HepG2 (cell line): Measurements from ENCODE around the gene PARD3. TPM values are rescaled to one million over a fixed set of nuclear protein-coding genes. Genes with fewer than 3 reads are reported as not detected.

ENCODE experiments used
- BRCA1 ChIP-seq: sonication (generic); formaldehyde crosslinking; IDR thresholded peaks from 2 replicates; pipeline ENCODE4 v1.4.0; 2020; ENCODE audit warnings: missing genetic modification reagents
- DPF2 ChIP-seq: sonication (generic); formaldehyde crosslinking; IDR thresholded peaks from 2 replicates; pipeline ENCODE4 v1.4.0; 2020; ENCODE audit warnings: mild to moderate bottlenecking, low read depth, missing genetic modification reagents, borderline replicate concordance
- HMG20A ChIP-seq: IDR thresholded peaks from 2 replicates; pipeline ENCODE4 v1.6.1; 2016; ENCODE audit warnings: borderline replicate concordance
- MAZ ChIP-seq, 2 experiments: sonication (generic) in 1 of 2; formaldehyde crosslinking in 1 of 2; IDR thresholded peaks; 2 replicates each; pipeline versions ENCODE4 v1.5.0 to v1.6.1; 2012 to 2020; ENCODE audit warnings: low read depth in 2 of 2, mild to moderate bottlenecking in 2 of 2, borderline replicate concordance in 1 of 2, improper control_type of control experiment in 1 of 2, low read length in 1 of 2, missing genetic modification reagents in 1 of 2, moderate library complexity in 1 of 2
- NFYC ChIP-seq: IDR thresholded peaks from 2 replicates; pipeline ENCODE4 v1.6.1; 2016; ENCODE audit warnings: missing genetic modification reagents, missing compliant biosample characterization
- PHF5A ChIP-seq: IDR thresholded peaks from one replicate; pipeline ENCODE4 v1.6.1; 2018; ENCODE audit warnings: low read depth, missing genetic modification reagents; ENCODE audit not compliant: unreplicated experiment
- POLR2A ChIP-seq, 2 experiments: IDR thresholded peaks; 2 replicates each; pipeline ENCODE4 v1.6.1; 2011; ENCODE audit warnings: low read depth in 2 of 2, low read length in 2 of 2, mild to moderate bottlenecking in 1 of 2, moderate library complexity in 1 of 2; ENCODE audit not compliant: insufficient read depth in 1 of 2
- SSRP1 ChIP-seq: IDR thresholded peaks from 2 replicates; pipeline ENCODE4 v1.6.1; 2016; ENCODE audit warnings: control low read depth
- TEAD3 ChIP-seq: optimal IDR thresholded peaks from 2 replicates; pipeline ENCODE3; 2016; ENCODE audit warnings: borderline replicate concordance
- ZHX2 ChIP-seq, 2 experiments: sonication (generic) in 1 of 2; formaldehyde crosslinking in 1 of 2; IDR thresholded peaks; 2 replicates each; pipeline versions ENCODE4 v1.6.1 to v1.9.0; 2014 to 2022; ENCODE audit warnings: antibody characterized with exemption in 1 of 2, borderline replicate concordance in 1 of 2, inconsistent platforms in 1 of 2, low read depth in 1 of 2, missing genetic modification reagents in 1 of 2
- ZMAT3 ChIP-seq: sonication (generic); formaldehyde crosslinking; conservative IDR thresholded peaks from 2 replicates; pipeline ENCODE4 v1.7.0; 2021; ENCODE audit warnings: missing genetic modification reagents
- ZNF124 ChIP-seq: sonication (generic); formaldehyde crosslinking; IDR thresholded peaks from 2 replicates; pipeline ENCODE4 v1.4.0; 2020; ENCODE audit warnings: missing genetic modification reagents
- ZNF253 ChIP-seq: sonication (generic); formaldehyde crosslinking; IDR thresholded peaks from 2 replicates; pipeline ENCODE4 v1.8.0; 2022; ENCODE audit warnings: mild to moderate bottlenecking, missing genetic modification reagents, borderline replicate concordance
- ZNF350 ChIP-seq: sonication (generic); formaldehyde crosslinking; IDR thresholded peaks from 2 replicates; pipeline ENCODE4 v1.4.0; 2020; ENCODE audit warnings: mild to moderate bottlenecking, low read depth, missing genetic modification reagents, borderline replicate concordance
- ZNF44 ChIP-seq: sonication (generic); formaldehyde crosslinking; IDR thresholded peaks from 2 replicates; pipeline ENCODE4 v1.5.1; 2020; ENCODE audit warnings: mild to moderate bottlenecking, missing genetic modification reagents
- ZNF503 ChIP-seq: sonication (generic); formaldehyde crosslinking; IDR thresholded peaks from 2 replicates; pipeline ENCODE4 v1.4.0; 2020; ENCODE audit warnings: missing genetic modification reagents
- ZNF557 ChIP-seq: sonication (generic); formaldehyde crosslinking; IDR thresholded peaks from 2 replicates; pipeline ENCODE4 v1.4.0; 2020; ENCODE audit warnings: missing genetic modification reagents
- ZNF644 ChIP-seq: IDR thresholded peaks from 2 replicates; pipeline ENCODE4 v1.6.1; 2016; ENCODE audit warnings: low read depth
- ZNF761 ChIP-seq: sonication (generic); formaldehyde crosslinking; conservative IDR thresholded peaks from 2 replicates; pipeline ENCODE4 v1.4.0; 2020; ENCODE audit warnings: mild to moderate bottlenecking, missing genetic modification reagents
- ZUFSP ChIP-seq: sonication (generic); formaldehyde crosslinking; IDR thresholded peaks from 2 replicates; pipeline ENCODE4 v1.9.0; 2021; ENCODE audit warnings: missing genetic modification reagents, mild to moderate bottlenecking, borderline replicate concordance
- polyA plus RNA-seq, 8 experiments: library from polyadenylated mRNA; depleted of rRNA in 3 of 8; stranded (reverse) in 7 of 8; unstranded in 1 of 8; fragments of >200 nt; fragmentation: Illumina TruSeq in 4 of 8; extraction: Trizol in 4 of 8; gene quantifications; 2 replicates each; pipeline versions ENCODE4 v1.2.1 to v1.2.3, GENCODE V29; 2011 to 2016; ENCODE audit warnings: low read depth in 4 of 8, missing spikeins in 1 of 8, mixed read lengths in 1 of 8; ENCODE audit not compliant: insufficient read depth in 1 of 8
- total RNA-seq, 5 experiments: library from RNA; depleted of rRNA; stranded (reverse); fragments of >200 nt; fragmentation: Illumina TruSeq; extraction: Trizol; gene quantifications; 2 replicates each; pipeline ENCODE4 v1.2.3, GENCODE V29; 2016; ENCODE audit warnings: low read depth in 1 of 5

PARD3 gene
- total and polyA plus RNA-seq, 2 of the 13 experiments (the other 11 are each of a cell fraction or from before 2014, with no cell fraction given), result 40.9 to 60.0 TPM

GRCh38 chr10:34213193-34213804, 601.8 kb downstream of the PARD3 start (continued):
- TF ChIP-seq ZHX2 (IDR thresholded peaks at IDR 0.05; ENCODE audit: low read depth) (peak; percentile 36; the same call in 1 of the 2 replicates), ZHX2 (CRISPR knock-in tag; IDR thresholded peaks at IDR 0.05; ENCODE audit: borderline replicate concordance) (no peak), ZNF350 (CRISPR knock-in tag) (no peak), ZNF503 (CRISPR knock-in tag) (peak; percentile 96), ZUFSP (CRISPR knock-in tag) (no peak), POLR2A (IDR thresholded peaks at IDR 0.05; ENCODE audit: insufficient read depth in 1 of 2, low read depth in 2 of 2, low read length in 2 of 2) (no peak), DPF2 (CRISPR knock-in tag) (peak; percentile 81; the same call in 1 of the 2 replicates), MAZ (IDR thresholded peaks at IDR 0.05; ENCODE audit: borderline replicate concordance, low read depth, low read length) (no peak), MAZ (CRISPR knock-in tag; IDR thresholded peaks at IDR 0.05; ENCODE audit: low read depth) (no peak), ZMAT3 (CRISPR knock-in tag) (no peak), TEAD3 (CRISPR knock-in tag) (peak; percentile 89), ZNF44 (no peak), SSRP1 (CRISPR knock-in tag) (peak; percentile 69; the same call in 1 of the 2 replicates), ZNF124 (CRISPR knock-in tag) (0 out of 2 replicates have a peak, but pooled peaks have one; percentile 22), BRCA1 (CRISPR knock-in tag) (no peak), HMG20A (CRISPR knock-in tag) (peak; percentile 92; the same call in 1 of the 2 replicates), PHF5A (no peak), ZNF253 (no peak), ZNF644 (CRISPR knock-in tag) (peak; percentile 78), NFYC (CRISPR knock-in tag) (peak; percentile 53; the same call in 1 of the 2 replicates), ZNF557 (no peak), ZNF761 (CRISPR knock-in tag) (no peak)
